IPS-20b (cell line): ENCODE results near the gene DMPK.

Experiments
- H3K27ac ChIP-seq: one replicate; pipeline ENCODE4 v1.5.1; 2013; ENCODE audit warnings: low read length
- H3K27me3 ChIP-seq: 2 replicates; pipeline ENCODE4 v1.6.1; 2013; ENCODE audit warnings: mild to moderate bottlenecking, low read length, inconsistent platforms; ENCODE audit not compliant: insufficient read depth
- H3K36me3 ChIP-seq: 2 replicates; pipeline ENCODE4 v1.6.1; 2013; ENCODE audit warnings: low read depth, mild to moderate bottlenecking, inconsistent platforms, low read length, moderate library complexity; ENCODE audit not compliant: insufficient read depth
- H3K4me1 ChIP-seq: 2 replicates; pipeline ENCODE4 v1.6.1; 2013; ENCODE audit warnings: mild to moderate bottlenecking, control low read depth, inconsistent platforms, low read length, moderate library complexity; ENCODE audit not compliant: insufficient read depth
- H3K4me3 ChIP-seq: 2 replicates; pipeline ENCODE4 v1.5.1; 2013; ENCODE audit warnings: mild to moderate bottlenecking, low read length, inconsistent platforms
- H3K9ac ChIP-seq: 2 replicates; pipeline ENCODE4 v1.6.1; 2013; ENCODE audit warnings: low read depth, mild to moderate bottlenecking, inconsistent platforms, low read length, moderate library complexity
- H3K9me3 ChIP-seq: 2 replicates; pipeline ENCODE4 v1.6.1; 2013; ENCODE audit warnings: mild to moderate bottlenecking, low read depth, low read length, inconsistent platforms; ENCODE audit not compliant: insufficient read depth

Gene DMPK

DNA sequence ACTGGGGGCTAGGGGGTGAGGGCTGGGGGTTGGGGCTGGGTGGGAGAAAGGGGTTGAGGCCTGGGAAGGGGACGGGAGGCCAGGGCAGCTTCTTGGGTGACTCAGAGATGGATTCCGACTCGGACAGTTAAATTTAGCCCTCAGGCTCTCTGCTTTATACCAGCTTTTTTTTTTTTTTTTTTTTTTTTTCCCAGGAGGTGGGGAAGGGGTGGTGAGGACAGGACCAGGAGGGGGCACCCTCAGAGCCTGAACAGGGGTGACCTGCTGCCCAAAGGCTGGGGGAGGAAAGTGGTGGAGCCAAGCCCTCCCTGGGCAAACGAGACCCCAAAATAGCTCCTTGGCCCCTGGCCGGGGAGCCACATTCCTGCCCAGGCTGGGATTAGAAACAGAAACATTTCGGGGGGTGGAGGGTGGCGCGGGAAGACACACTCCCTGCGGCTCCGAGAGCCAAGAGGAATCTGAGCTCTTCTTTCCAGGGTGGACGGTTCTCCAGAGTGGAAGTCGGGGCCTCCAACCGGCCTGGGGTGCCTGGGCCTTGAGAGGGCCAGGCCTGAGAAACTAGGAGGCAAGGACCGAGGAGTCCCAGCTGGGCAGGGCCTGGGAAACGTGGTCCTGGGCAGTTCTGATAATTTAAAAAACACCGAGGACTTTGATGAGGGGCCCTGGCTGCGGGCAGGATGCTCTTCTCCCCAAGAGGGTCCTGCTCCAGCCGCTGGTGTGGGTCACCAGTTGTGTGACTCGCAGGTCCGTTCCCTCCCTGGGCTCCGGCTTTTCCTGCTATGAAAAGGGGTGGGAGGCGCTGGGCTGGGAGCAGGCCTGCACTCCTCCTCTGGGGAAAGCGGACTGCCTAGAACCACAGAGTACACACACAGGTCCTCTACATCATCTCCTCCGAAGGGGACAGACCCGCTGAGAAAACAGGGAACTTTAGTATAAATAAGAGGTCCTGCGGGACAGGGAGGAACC, 813 bp upstream of the DMPK start:
- H3K4me3 ChIP-seq: no peak overlapping the region
- no peaks in the 10 kb centered on the region for H3K9me3 ChIP-seq
- H3K36me3 ChIP-seq: peaks cover 28% of the 10 kb centered on the region
- no peak overlapping the region; the same call in 1 of the 2 replicates for H3K9ac ChIP-seq
- H3K27ac ChIP-seq: no peak overlapping the region
- H3K4me1 ChIP-seq: peaks cover 16% of the 10 kb centered on the region
- H3K27me3 ChIP-seq: peaks cover 15% of the 10 kb centered on the region

DNA sequence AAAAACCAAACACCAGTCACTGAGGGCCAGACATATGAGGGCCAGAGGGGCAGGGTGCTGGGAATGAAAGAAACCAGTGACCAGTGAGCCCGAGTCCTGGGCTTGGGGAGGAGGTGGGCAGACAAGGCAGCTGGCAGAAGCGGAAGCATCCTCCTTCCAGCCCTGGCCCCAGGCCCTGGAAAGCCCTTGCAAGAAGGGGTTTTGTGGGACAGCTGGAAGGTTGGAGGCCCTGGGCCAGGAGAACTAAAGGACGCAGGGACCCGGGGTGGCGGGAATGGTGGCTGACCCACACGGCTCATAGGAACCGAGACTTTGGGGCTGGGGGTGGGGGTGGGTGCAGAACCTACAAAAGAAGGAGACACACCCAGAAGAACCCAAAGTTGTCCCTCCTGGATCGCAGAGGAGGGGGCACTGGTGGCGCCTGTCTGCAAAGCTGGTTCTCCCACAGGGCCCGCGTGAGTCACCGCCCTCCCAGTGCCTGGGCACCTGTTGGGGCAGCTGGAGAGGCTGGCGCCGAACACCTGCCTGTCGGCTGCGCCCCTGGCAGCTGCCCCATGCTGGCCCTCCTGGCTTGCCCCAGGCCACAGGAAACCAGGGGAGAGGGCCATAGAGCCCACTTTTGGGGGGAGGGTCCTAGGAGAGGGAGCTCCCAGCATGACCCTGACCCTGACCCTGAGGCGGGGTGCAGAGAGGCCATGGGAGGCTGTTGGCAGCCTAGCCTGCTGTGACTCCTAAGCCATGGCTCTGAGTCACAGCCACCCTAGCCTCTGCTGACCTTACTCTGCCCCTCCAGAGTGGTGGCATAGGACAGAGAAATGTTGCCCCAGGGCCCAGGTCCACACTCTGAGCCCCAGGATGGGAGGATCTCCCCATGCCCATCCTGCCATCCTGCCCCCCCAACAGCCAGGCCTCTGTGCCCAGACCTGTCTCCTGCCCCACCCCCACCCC, 802 bp downstream of the DMPK start:
- peaks cover 31% of the 10 kb centered on the region for H3K36me3 ChIP-seq
- H3K27me3 ChIP-seq: peaks cover 15% of the 10 kb centered on the region
- H3K27ac ChIP-seq: no peak overlapping the region
- H3K4me1 ChIP-seq: peaks cover 16% of the 10 kb centered on the region
- no peak overlapping the region for H3K4me3 ChIP-seq
- no peak overlapping the region for H3K9ac ChIP-seq
- no peaks in the 10 kb centered on the region for H3K9me3 ChIP-seq

DNA sequence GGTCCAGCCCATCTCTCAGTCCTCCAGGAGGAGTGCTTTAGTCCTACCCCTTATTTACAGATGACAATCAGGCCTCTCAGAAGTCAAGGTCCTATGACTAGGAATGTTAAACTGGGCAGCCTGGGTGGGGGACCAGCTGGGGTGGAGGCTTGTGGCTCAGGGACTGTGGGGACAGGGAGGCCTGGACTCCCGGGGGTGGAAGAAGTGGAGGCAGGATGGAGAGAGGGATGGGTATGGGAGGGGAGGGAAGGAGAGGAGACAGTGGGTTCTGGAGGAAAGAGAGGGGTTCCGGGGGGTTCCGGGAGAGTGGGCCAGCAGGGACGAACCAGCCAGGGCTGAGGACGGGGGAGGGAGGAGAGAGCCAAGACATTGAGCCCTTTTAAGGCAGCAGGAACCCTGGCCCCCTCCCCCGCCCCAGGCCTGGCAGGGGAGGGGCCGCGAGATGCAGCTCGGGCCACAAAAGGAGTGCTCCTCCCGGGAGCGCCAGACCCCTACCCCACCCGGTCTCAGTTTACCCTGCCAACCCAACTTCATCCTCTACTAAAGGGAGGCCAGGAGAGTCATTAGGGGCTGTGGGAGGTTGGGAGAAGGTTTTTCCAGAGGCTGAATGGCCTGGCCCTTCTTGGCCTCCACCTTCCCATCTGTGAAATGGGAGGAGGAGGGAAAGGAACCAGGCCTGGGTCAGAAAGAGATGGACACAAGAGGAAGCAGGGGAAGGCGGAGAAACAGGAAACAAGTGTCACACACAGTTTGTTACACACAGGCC, 1.7 kb downstream of the DMPK start:
- Histone ChIP-seq H3K27ac (no peak overlapping the region), H3K9me3 (no peaks in the 10 kb centered on the region), H3K27me3 (peaks cover 15% of the 10 kb centered on the region), H3K36me3 (peaks cover 28% of the 10 kb centered on the region), H3K9ac (peak overlapping the region; percentile 22; the same call in 1 of the 2 replicates), H3K4me3 (no peak overlapping the region; the same call in 1 of the 2 replicates), H3K4me1 (peaks cover 16% of the 10 kb centered on the region)

DNA sequence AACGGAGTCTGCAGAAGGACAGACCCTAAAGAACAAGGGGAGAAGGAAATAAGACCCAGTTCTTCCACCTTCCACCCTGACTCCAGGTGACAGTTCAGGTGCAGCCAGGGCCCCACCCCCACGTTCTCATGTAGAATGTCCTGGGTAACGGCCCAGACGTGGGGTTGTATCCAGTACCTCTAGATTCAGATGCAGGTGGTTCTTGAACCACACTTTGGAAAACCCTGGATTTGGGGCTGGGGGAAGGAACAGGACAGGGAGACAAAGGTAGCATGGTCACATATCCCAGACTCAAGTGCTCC, 2.2 kb downstream of the DMPK start:
- Histone ChIP-seq H3K9me3 (no peaks in the 10 kb centered on the region), H3K36me3 (peaks cover 23% of the 10 kb centered on the region), H3K4me1 (peaks cover 16% of the 10 kb centered on the region), H3K27ac (no peak overlapping the region), H3K4me3 (peak overlapping the region; percentile 45; the same call in 1 of the 2 replicates), H3K27me3 (peaks cover 15% of the 10 kb centered on the region), H3K9ac (peak overlapping the region; percentile 22; the same call in 1 of the 2 replicates)

DNA sequence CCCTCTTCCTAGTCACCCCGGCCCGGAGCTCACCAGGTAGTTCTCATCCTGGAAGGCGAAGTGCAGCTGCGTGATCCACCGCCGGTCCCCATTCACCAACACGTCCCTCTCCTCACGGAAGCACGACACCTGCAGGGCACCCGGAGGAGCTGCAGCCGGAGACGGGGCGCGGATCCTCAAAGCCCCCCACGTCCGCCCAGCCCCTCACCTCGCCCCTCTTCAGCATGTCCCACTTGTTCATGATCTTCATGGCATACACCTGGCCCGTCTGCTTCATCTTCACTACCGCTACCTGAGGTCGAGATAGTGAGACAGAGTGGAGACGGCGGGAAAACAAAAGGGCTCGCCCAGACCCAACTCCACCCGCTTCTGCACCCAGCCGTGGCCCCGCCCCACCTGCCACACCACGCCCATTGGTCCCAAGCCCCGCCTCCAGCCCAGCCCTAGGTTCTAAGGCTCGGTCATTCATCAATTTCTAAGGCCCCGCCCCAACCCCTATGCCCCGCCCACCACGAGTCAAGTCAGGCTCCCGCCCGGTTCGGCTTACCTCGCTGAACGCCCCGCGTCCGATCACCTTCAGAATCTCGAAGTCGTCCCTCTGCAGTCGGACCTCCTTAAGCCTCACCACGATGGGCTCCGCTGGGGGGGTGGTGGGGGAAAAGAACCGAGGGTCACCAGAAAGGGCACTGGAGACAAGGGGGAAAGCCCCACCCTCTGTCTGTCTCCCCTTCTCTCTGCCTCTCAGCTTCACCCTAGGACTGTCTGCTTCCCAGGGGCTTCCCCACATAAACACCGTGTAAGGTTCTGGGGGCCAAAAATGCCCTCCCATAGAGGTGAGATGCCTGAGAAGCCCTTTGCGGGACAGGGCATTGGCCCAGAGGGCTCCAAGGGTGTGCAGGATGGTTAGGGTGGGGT, 2.8 kb downstream of the DMPK start:
- H3K4me1 ChIP-seq: peaks cover 16% of the 10 kb centered on the region
- no peak overlapping the region for H3K27ac ChIP-seq
- H3K9ac ChIP-seq: peak overlapping the region; percentile 22; the same call in 1 of the 2 replicates
- H3K9me3 ChIP-seq: no peaks in the 10 kb centered on the region
- H3K4me3 ChIP-seq: peak overlapping the region; percentile 63
- H3K27me3 ChIP-seq: peaks cover 15% of the 10 kb centered on the region
- H3K36me3 ChIP-seq: peaks cover 17% of the 10 kb centered on the region

DNA sequence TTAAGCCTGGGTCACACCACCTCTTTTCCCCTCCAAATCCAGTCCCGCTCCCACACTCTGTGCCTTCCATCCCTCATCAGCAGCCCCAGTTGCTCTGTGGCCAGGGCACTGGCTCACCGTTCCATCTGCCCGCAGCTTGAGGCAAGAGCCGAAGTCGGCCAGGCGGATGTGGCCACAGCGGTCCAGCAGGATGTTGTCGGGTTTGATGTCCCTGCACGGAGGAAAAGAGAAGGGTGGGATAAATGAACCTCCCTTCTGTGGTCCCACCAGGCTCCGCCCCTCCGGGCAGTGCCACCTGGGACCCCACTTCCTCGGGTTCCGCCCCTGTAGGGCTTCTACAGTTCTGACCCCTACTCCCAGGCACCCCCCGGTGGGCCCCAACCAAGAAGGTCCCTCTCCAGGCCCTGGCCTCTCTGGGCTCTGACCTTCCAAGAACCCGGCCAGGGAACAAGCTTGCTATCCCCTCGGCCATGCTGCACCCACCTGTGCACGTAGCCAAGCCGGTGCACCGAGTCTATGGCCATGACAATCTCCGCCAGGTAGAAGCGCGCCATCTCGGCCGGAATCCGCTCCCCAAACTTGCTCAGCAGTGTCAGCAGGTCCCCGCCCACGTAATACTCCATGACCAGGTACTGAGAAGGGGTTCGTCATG, 4.2 kb downstream of the DMPK start:
- no peak overlapping the region for H3K4me3 ChIP-seq
- no peak overlapping the region for H3K9ac ChIP-seq
- H3K4me1 ChIP-seq: peaks cover 15% of the 10 kb centered on the region
- peaks cover 15% of the 10 kb centered on the region for H3K27me3 ChIP-seq
- H3K27ac ChIP-seq: no peak overlapping the region
- H3K36me3 ChIP-seq: peaks cover 23% of the 10 kb centered on the region
- H3K9me3 ChIP-seq: no peaks in the 10 kb centered on the region

DNA sequence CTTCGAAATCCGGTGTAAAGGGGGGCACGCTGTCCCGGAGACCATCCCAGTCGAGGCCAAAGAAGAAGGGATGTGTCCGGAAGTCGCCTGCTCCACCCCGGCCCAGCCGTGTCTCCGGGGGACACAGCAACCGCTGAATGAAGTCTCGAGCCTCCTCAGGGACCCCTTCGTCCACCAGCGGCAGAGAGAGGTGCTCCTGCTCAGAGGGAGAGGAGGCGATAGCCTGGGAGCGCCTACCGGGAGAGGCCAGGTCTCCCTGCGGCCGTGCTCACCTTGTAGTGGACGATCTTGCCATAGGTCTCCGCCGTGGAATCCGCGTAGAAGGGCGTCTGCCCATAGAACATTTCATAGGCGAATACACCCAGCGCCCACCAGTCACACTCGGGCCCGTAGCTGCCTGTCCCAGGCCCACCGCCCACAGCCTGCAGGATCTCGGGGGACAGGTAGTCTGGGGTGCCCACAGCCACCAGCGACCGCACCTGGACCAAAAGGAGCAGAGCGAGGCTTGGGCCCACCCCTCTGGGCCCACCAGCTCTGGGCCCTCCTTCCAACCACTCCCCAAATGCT, 4.8 kb downstream of the DMPK start:
- no peak overlapping the region for H3K27ac ChIP-seq
- no peaks in the 10 kb centered on the region for H3K9me3 ChIP-seq
- peaks cover 15% of the 10 kb centered on the region for H3K27me3 ChIP-seq
- peaks cover 25% of the 10 kb centered on the region for H3K36me3 ChIP-seq
- H3K9ac ChIP-seq: no peak overlapping the region
- no peak overlapping the region for H3K4me3 ChIP-seq
- peaks cover 12% of the 10 kb centered on the region for H3K4me1 ChIP-seq

DNA sequence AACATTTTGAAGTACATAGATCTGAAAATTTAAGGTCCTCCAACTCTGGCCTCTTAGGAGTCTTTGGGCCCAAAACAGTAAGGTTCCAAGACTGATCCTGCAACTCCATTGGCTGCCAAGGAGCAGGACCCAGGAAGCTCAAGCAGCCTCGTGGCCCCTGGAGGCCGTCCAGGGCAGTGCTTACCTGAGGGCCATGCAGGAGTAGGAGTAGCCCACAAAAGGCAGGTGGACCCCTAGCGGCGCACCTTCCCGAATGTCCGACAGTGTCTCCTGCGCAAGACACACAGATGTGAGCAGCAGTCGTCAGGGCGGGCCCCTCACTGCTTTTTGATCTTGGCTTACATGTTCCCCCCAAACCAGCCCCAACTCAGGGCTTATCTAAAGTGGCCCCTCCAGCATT, 7.5 kb downstream of the DMPK start:
- H3K4me1 ChIP-seq: peaks cover 1% of the 10 kb centered on the region
- H3K4me3 ChIP-seq: no peak overlapping the region
- H3K9me3 ChIP-seq: no peaks in the 10 kb centered on the region
- no peak overlapping the region for H3K9ac ChIP-seq
- no peak overlapping the region for H3K27ac ChIP-seq
- H3K36me3 ChIP-seq: peaks cover 25% of the 10 kb centered on the region
- no peaks in the 10 kb centered on the region; the same call in 1 of the 2 replicates for H3K27me3 ChIP-seq

DNA sequence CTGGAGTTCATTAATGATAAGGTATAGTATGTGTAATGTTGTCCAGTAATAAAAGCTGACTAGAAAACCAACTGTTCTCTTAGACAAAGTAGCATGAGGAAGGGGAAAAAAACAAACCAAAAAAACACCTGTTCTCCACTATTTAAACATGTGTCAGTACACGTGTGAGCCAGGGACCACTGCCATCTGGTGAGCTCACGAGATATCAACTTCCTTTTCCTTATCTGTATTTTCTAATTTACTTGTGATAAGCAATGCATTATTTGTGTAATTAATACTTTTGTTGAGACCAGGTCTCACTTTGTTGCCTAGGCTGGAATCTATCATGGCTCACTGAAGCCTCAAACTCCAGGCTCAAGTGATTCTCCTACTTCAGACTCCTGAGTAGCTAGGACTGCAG, 8.9 kb downstream of the DMPK start:
- Histone ChIP-seq H3K4me1 (no peaks in the 10 kb centered on the region), H3K27ac (no peak overlapping the region), H3K9ac (no peak overlapping the region), H3K9me3 (no peaks in the 10 kb centered on the region), H3K27me3 (no peaks in the 10 kb centered on the region), H3K36me3 (peaks cover 25% of the 10 kb centered on the region), H3K4me3 (no peak overlapping the region)

DNA sequence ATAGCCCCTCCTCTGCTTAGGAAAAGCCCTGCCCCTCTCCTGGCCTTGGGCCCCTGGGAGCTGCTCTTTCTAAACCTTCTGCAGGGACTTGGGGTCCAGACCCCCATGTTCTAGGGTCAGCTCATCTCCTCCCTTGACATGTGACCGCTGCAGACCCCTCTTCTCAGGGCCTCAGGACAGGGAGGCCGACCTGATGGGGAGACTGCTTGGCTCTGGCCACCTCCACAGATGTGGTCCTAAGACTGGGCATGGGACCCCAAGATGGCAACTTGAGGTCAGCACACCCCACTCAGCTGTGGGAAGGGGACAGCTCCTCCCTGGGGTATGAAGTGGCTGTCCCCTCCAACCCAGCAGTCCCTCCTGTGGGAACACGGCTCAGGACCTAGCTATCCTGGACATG, 9.4 kb downstream of the DMPK start:
- no peak overlapping the region for H3K9ac ChIP-seq
- peaks cover 22% of the 10 kb centered on the region for H3K36me3 ChIP-seq
- no peak overlapping the region for H3K4me3 ChIP-seq
- H3K9me3 ChIP-seq: no peaks in the 10 kb centered on the region
- H3K27me3 ChIP-seq: no peaks in the 10 kb centered on the region
- H3K27ac ChIP-seq: no peak overlapping the region
- no peaks in the 10 kb centered on the region for H3K4me1 ChIP-seq
